ENCODE data around the gene RAB11FIP3. TPM values are rescaled to one million over a fixed set of nuclear protein-coding genes. Genes with fewer than 3 reads are reported as not detected.
A peak's percentile ranks its signal among the peaks of the same experiment; 100 is the strongest.

Gene RAB11FIP3
- total RNA-seq, 1 donor = 14.7 TPM

Small RNA genes within 50 kb of the gene (small RNA-seq; reads per million reads assigned to genes)
- gene MIR3176 (not detected), gene MIR5587 (1.0 reads per million, percentile 34 among the genes with 10 or more reads in this experiment), gene RF00019 (not detected), gene Z98883.1 (not detected)

Other genes with a start within 250 kb of the RAB11FIP3 start
- gene HBA1, start 249.0 kb upstream of the RAB11FIP3 start, total RNA-seq (ENCODE audit: low replicate concordance) = not detected in 2 replicates
- gene HBQ1, start 245.2 kb upstream of the RAB11FIP3 start, total RNA-seq (ENCODE audit: low replicate concordance) = 0.63 TPM in 1 of 2 replicates, not detected in the other
- gene LUC7L, start 196.2 kb upstream of the RAB11FIP3 start, total RNA-seq (ENCODE audit: low replicate concordance) = 37.0 and 82.3 TPM in 2 replicates
- gene FAM234A, start 190.8 kb upstream of the RAB11FIP3 start, total RNA-seq (ENCODE audit: low replicate concordance) = 49.5 and 72.0 TPM in 2 replicates
- 1.2 and 2.0 TPM in 2 replicates for gene RGS11, start 149.7 kb upstream of the RAB11FIP3 start, total RNA-seq (ENCODE audit: low replicate concordance)
- 1.6 TPM in 1 of 2 replicates, not detected in the other for gene ARHGDIG, start 145.1 kb upstream of the RAB11FIP3 start, total RNA-seq (ENCODE audit: low replicate concordance)
- not detected in 2 replicates for gene PDIA2, start 142.5 kb upstream of the RAB11FIP3 start, total RNA-seq (ENCODE audit: low replicate concordance)
- gene AXIN1, start 72.9 kb upstream of the RAB11FIP3 start, total RNA-seq (ENCODE audit: low replicate concordance) = 13.4 and 26.4 TPM in 2 replicates
- 49.3 and 83.6 TPM in 2 replicates for gene MRPL28, start 55.1 kb upstream of the RAB11FIP3 start, total RNA-seq (ENCODE audit: low replicate concordance)
- 25.2 and 51.2 TPM in 2 replicates for gene PGAP6, start 43.7 kb upstream of the RAB11FIP3 start, total RNA-seq (ENCODE audit: low replicate concordance)
- 35.8 and 75.8 TPM in 2 replicates for gene NME4, start 28.4 kb upstream of the RAB11FIP3 start, total RNA-seq (ENCODE audit: low replicate concordance)
- 6.1 and 8.1 TPM in 2 replicates for gene DECR2, start 23.8 kb upstream of the RAB11FIP3 start, total RNA-seq (ENCODE audit: low replicate concordance)
- gene CAPN15, start 102.1 kb downstream of the RAB11FIP3 start, total RNA-seq (ENCODE audit: low replicate concordance) = 31.6 and 43.9 TPM in 2 replicates
- not detected in 2 replicates for gene PRR35, start 134.7 kb downstream of the RAB11FIP3 start, total RNA-seq (ENCODE audit: low replicate concordance)
- 2.0 and 2.5 TPM in 2 replicates for gene NHLRC4, start 141.4 kb downstream of the RAB11FIP3 start, total RNA-seq (ENCODE audit: low replicate concordance)
- gene PIGQ, start 144.3 kb downstream of the RAB11FIP3 start, total RNA-seq (ENCODE audit: low replicate concordance) = 20.7 and 29.1 TPM in 2 replicates
- gene RAB40C, start 164.4 kb downstream of the RAB11FIP3 start, total RNA-seq (ENCODE audit: low replicate concordance) = 12.0 and 14.6 TPM in 2 replicates
- gene WFIKKN1, start 205.3 kb downstream of the RAB11FIP3 start, total RNA-seq (ENCODE audit: low replicate concordance) = 0.18 and 0.25 TPM in 2 replicates
- gene METTL26, start 210.7 kb downstream of the RAB11FIP3 start, total RNA-seq (ENCODE audit: low replicate concordance) = 85.0 and 86.0 TPM in 2 replicates
- 13.3 and 22.4 TPM in 2 replicates for gene MCRIP2, start 216.2 kb downstream of the RAB11FIP3 start, total RNA-seq (ENCODE audit: low replicate concordance)
- gene WDR90, start 223.7 kb downstream of the RAB11FIP3 start, total RNA-seq (ENCODE audit: low replicate concordance) = 12.7 and 25.0 TPM in 2 replicates
- gene RHOT2, start 242.5 kb downstream of the RAB11FIP3 start, total RNA-seq (ENCODE audit: low replicate concordance) = 24.4 and 34.5 TPM in 2 replicates

Data from fibroblast of the aortic adventitia (primary cell).